ENCODE results near the gene TRMT1.

DNA sequence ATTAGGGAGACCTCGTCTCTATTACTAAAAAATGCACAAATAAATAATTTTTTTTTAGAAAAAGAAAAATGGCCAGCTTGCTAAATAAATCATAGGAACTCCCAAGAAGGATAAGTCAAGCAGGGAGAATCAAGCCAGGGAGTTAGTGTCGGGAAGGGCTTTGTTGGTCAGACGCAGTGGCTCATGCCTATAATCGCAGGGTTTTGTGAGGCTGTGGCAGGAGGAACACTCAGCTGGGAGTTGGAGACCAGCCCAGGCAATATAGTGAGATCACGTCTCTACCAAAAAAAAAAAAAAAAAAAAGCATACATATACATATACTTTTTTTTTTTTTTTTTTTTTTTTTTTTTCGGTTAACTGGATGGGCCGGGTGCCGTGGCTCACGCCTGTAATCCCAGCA, 10.5 kb upstream of the TRMT1 start:
- TF ChIP-seq EZH2 (IDR thresholded peaks at IDR 0.05; ENCODE audit: borderline replicate concordance, low read length) (no peak), CTCF (IDR thresholded peaks at IDR 0.05; ENCODE audit: low read length) (no peak)
